Activated CD4-positive, alpha-beta memory T cell treated with anti-CD3 and anti-CD28 coated beads for 36 hours (primary cell): ENCODE results near the gene HDAC9. TPM values are rescaled to one million over a fixed set of nuclear protein-coding genes. Genes with fewer than 3 reads are reported as not detected.

Source experiments
- CTCF ChIA-PET: fragments of 350-600 bp; sonication (Branson Sonifier 250); formaldehyde crosslinking; loops from one replicate; lab custom pipeline; 2021; ENCODE audit warnings: antibody characterized with exemption, inconsistent platforms; lab: Charles Lee
- POLR2A ChIA-PET: fragments of 350-600 bp; sonication (Branson Sonifier 250); formaldehyde crosslinking; loops from one replicate; lab custom pipeline; 2021; ENCODE audit warnings: antibody characterized with exemption; lab: Charles Lee
- DNase-seq: peaks from one replicate; pipeline ENCODE4 v3.0.0-alpha.2; 2020
- H3K27ac Mint-ChIP-seq: one replicate; pipeline ENCODE4 v1.8.0; 2021; ENCODE audit warnings: mixed read lengths
- H3K27me3 Mint-ChIP-seq: one replicate; pipeline ENCODE4 v1.8.0; 2021; ENCODE audit warnings: mixed read lengths
- H3K36me3 Mint-ChIP-seq: one replicate; pipeline ENCODE4 v1.8.0; 2021; ENCODE audit warnings: mixed read lengths
- H3K4me1 Mint-ChIP-seq: one replicate; pipeline ENCODE4 v1.8.0; 2021; ENCODE audit warnings: low read depth, mixed read lengths
- H3K4me3 Mint-ChIP-seq: one replicate; pipeline ENCODE4 v1.8.0; 2021; ENCODE audit warnings: mild to moderate bottlenecking, mixed read lengths
- H3K9me3 Mint-ChIP-seq: one replicate; pipeline ENCODE4 v1.8.0; 2021; ENCODE audit warnings: mixed read lengths
- intact Hi-C: fragments of 100-400 bp; cut with micrococcal nuclease; formaldehyde crosslinking; loops from one replicate; pipeline ENCODE4 v1.15.1; 2023
- total RNA-seq, 2 experiments: library from RNA; stranded (reverse); gene quantifications; one replicate each; pipeline ENCODE4 v1.2.3, GENCODE V29; 2021

Gene HDAC9
- total RNA-seq, 2 experiments from 2014 or later, result 1.0 to 1.1 TPM

GRCh38 chr7:18572885-18573284 lies 77.3 kb downstream of the HDAC9 start:
- H3K4me1 Mint-ChIP-seq, result no peaks in the 10 kb centered on the region
- intact Hi-C loops, result no loop called here
- CTCF ChIA-PET, result no interaction called here
- no peak for DNase-seq
- no peaks in the 10 kb centered on the region for H3K27me3 Mint-ChIP-seq
- H3K36me3 Mint-ChIP-seq, result no peaks in the 10 kb centered on the region
- H3K4me3 Mint-ChIP-seq, result no peak overlapping the region
- H3K27ac Mint-ChIP-seq, result no peak overlapping the region
- POLR2A ChIA-PET, result no interaction called here
- no peaks in the 10 kb centered on the region for H3K9me3 Mint-ChIP-seq

- POLR2A ChIA-PET, result no interaction called here
- H3K9me3 Mint-ChIP-seq, result no peaks in the 10 kb centered on the region
- no peak overlapping the region for H3K4me3 Mint-ChIP-seq
- no peak overlapping the region for H3K27ac Mint-ChIP-seq
- no peak for DNase-seq
- CTCF ChIA-PET, result interaction anchor here (1.2 kb wide), 1 partner anchor 223 kb away, joined by 3 read pairs; no protein-coding TSS in a partner anchor
- no peaks in the 10 kb centered on the region for H3K4me1 Mint-ChIP-seq
- H3K27me3 Mint-ChIP-seq, result no peaks in the 10 kb centered on the region
- intact Hi-C loops, result no loop called here
- H3K36me3 Mint-ChIP-seq, result no peaks in the 10 kb centered on the region
Observed at GRCh38 chr7:18573410-18574234, 78.1 kb downstream of the HDAC9 start.

GRCh38 chr7:18574235-18574540 lies 78.6 kb downstream of the HDAC9 start:
- Mint-ChIP-seq H3K4me3 (no peak overlapping the region), H3K36me3 (no peaks in the 10 kb centered on the region), H3K9me3 (no peaks in the 10 kb centered on the region), H3K27ac (no peak overlapping the region), H3K4me1 (no peaks in the 10 kb centered on the region), H3K27me3 (no peaks in the 10 kb centered on the region)
- no peak for DNase-seq
- ChIA-PET CTCF (interaction anchor here (1.2 kb wide), 1 partner anchor 224 kb away, joined by 3 read pairs; no protein-coding TSS in a partner anchor), POLR2A (no interaction called here)
- intact Hi-C loops, result no loop called here

GRCh38 chr7:18574676-18575075 lies 79.1 kb downstream of the HDAC9 start:
- no peak overlapping the region for H3K4me3 Mint-ChIP-seq
- DNase-seq, result no peak
- CTCF ChIA-PET, result no interaction called here
- no peak overlapping the region for H3K27ac Mint-ChIP-seq
- H3K27me3 Mint-ChIP-seq, result no peaks in the 10 kb centered on the region
- H3K9me3 Mint-ChIP-seq, result no peaks in the 10 kb centered on the region
- POLR2A ChIA-PET, result no interaction called here
- H3K4me1 Mint-ChIP-seq, result no peaks in the 10 kb centered on the region
- H3K36me3 Mint-ChIP-seq, result no peaks in the 10 kb centered on the region
- intact Hi-C loops, result no loop called here

GRCh38 chr7:18575622-18576572 lies 80.3 kb downstream of the HDAC9 start:
- no peaks in the 10 kb centered on the region for H3K4me1 Mint-ChIP-seq
- H3K27me3 Mint-ChIP-seq, result no peaks in the 10 kb centered on the region
- no peak for DNase-seq
- CTCF ChIA-PET, result no interaction called here
- no peaks in the 10 kb centered on the region for H3K9me3 Mint-ChIP-seq
- H3K27ac Mint-ChIP-seq, result no peak overlapping the region
- no peak overlapping the region for H3K4me3 Mint-ChIP-seq
- POLR2A ChIA-PET, result no interaction called here
- intact Hi-C loops, result no loop called here
- H3K36me3 Mint-ChIP-seq, result no peaks in the 10 kb centered on the region

- CTCF ChIA-PET, result no interaction called here
- Mint-ChIP-seq H3K27me3 (no peaks in the 10 kb centered on the region), H3K36me3 (no peaks in the 10 kb centered on the region), H3K4me1 (no peaks in the 10 kb centered on the region), H3K27ac (no peak overlapping the region), H3K9me3 (no peaks in the 10 kb centered on the region), H3K4me3 (no peak overlapping the region)
- POLR2A ChIA-PET, result no interaction called here
- intact Hi-C loops, result no loop called here
- DNase-seq, result no peak
Observed at GRCh38 chr7:18577096-18577771, 81.7 kb downstream of the HDAC9 start.

- ChIA-PET CTCF (no interaction called here), POLR2A (no interaction called here)
- Mint-ChIP-seq H3K36me3 (no peaks in the 10 kb centered on the region), H3K27ac (no peak overlapping the region), H3K4me3 (no peak overlapping the region), H3K4me1 (no peaks in the 10 kb centered on the region), H3K9me3 (no peaks in the 10 kb centered on the region), H3K27me3 (no peaks in the 10 kb centered on the region)
- DNase-seq, result no peak
- intact Hi-C loops, result no loop called here
Observed at GRCh38 chr7:18579698-18580097, 84.1 kb downstream of the HDAC9 start.

GRCh38 chr7:18580950-18581349 lies 85.4 kb downstream of the HDAC9 start:
- H3K4me3 Mint-ChIP-seq, result no peak overlapping the region
- no peaks in the 10 kb centered on the region for H3K9me3 Mint-ChIP-seq
- intact Hi-C loops, result no loop called here
- H3K27ac Mint-ChIP-seq, result no peak overlapping the region
- no peak for DNase-seq
- POLR2A ChIA-PET, result interaction anchor here (0.6 kb wide), 1 partner anchor 21 kb away, joined by 3 read pairs; no protein-coding TSS in a partner anchor
- H3K4me1 Mint-ChIP-seq, result no peaks in the 10 kb centered on the region
- H3K27me3 Mint-ChIP-seq, result no peaks in the 10 kb centered on the region
- CTCF ChIA-PET, result interaction anchor here (1.7 kb wide), 1 partner anchor 228 kb away, joined by 3 read pairs; no protein-coding TSS in a partner anchor
- no peaks in the 10 kb centered on the region for H3K36me3 Mint-ChIP-seq

GRCh38 chr7:18583305-18583704 lies 87.8 kb downstream of the HDAC9 start:
- ChIA-PET POLR2A (no interaction called here), CTCF (no interaction called here)
- intact Hi-C loops, result no loop called here
- DNase-seq, result no peak
- H3K9me3 Mint-ChIP-seq, result no peaks in the 10 kb centered on the region
- no peaks in the 10 kb centered on the region for H3K36me3 Mint-ChIP-seq
- H3K4me3 Mint-ChIP-seq, result no peak overlapping the region
- no peaks in the 10 kb centered on the region for H3K4me1 Mint-ChIP-seq
- H3K27ac Mint-ChIP-seq, result no peak overlapping the region
- no peaks in the 10 kb centered on the region for H3K27me3 Mint-ChIP-seq

- no peak overlapping the region for H3K27ac Mint-ChIP-seq
- CTCF ChIA-PET, result interaction anchor here (1.6 to 2.4 kb wide), 2 partner anchors 74 to 462 kb away, joined by 5 to 12 read pairs; no protein-coding TSS in a partner anchor
- POLR2A ChIA-PET, result no interaction called here
- H3K36me3 Mint-ChIP-seq, result no peaks in the 10 kb centered on the region
- H3K4me3 Mint-ChIP-seq, result no peak overlapping the region
- no peak for DNase-seq
- intact Hi-C loops, result loop anchor here (2.0 kb wide), 1 partner anchor 77 kb away; no protein-coding TSS in a partner anchor
- H3K9me3 Mint-ChIP-seq, result no peaks in the 10 kb centered on the region
- H3K27me3 Mint-ChIP-seq, result no peaks in the 10 kb centered on the region
- H3K4me1 Mint-ChIP-seq, result no peaks in the 10 kb centered on the region
Observed at GRCh38 chr7:18590241-18590640, 94.7 kb downstream of the HDAC9 start.

- intact Hi-C loops, result loop anchor here (2.0 kb wide), 1 partner anchor 76 kb away; no protein-coding TSS in a partner anchor
- Mint-ChIP-seq H3K36me3 (no peaks in the 10 kb centered on the region), H3K9me3 (no peaks in the 10 kb centered on the region), H3K4me1 (no peaks in the 10 kb centered on the region), H3K27ac (no peak overlapping the region), H3K4me3 (no peak overlapping the region), H3K27me3 (no peaks in the 10 kb centered on the region)
- no peak for DNase-seq
- CTCF ChIA-PET, result interaction anchor here (0.6 to 2.4 kb wide), 3 partner anchors 43 to 461 kb away, joined by 3 to 12 read pairs (median 5); no protein-coding TSS in a partner anchor
- POLR2A ChIA-PET, result no interaction called here
Observed at GRCh38 chr7:18590744-18591340, 95.3 kb downstream of the HDAC9 start.
